GM12878 (cell line): Measurements from ENCODE around the gene LEKR1.

ENCODE experiments used
- CREB1 ChIP-seq: IDR thresholded peaks from 2 replicates; pipeline ENCODE4 v1.6.1; 2012; ENCODE audit warnings: low read depth, mild to moderate bottlenecking, inconsistent platforms
- HDAC2 ChIP-seq: fragments of 200-600 bp; sonication (generic); IDR thresholded peaks from 2 replicates; pipeline ENCODE4 v1.6.1; 2017
- KDM1A ChIP-seq: fragments of 200-600 bp; sonication (generic); IDR thresholded peaks from 2 replicates; pipeline ENCODE4 v1.6.1; 2016; ENCODE audit warnings: borderline replicate concordance
- MXI1 ChIP-seq: fragments of 150-350 bp; IDR thresholded peaks from 2 replicates; pipeline ENCODE4 v1.6.1; 2011; ENCODE audit warnings: low read depth, mild to moderate bottlenecking, inconsistent platforms, low read length, improper control_type of control experiment
- POLR2A ChIP-seq: IDR thresholded peaks from 2 replicates; pipeline ENCODE4 v1.6.1; 2011; ENCODE audit warnings: low read depth, mild to moderate bottlenecking, low read length
- SRF ChIP-seq, 2 experiments: IDR thresholded peaks; 2 replicates each; pipeline ENCODE4 v1.6.1; 2011; ENCODE audit warnings: low read depth in 2 of 2, low read length in 2 of 2, mild to moderate bottlenecking in 1 of 2, moderate library complexity in 1 of 2
- TF ChIP-seq, protein P1 (sequence below): IDR thresholded peaks from 2 replicates; pipeline ENCODE4 v1.6.1; 2011; ENCODE audit warnings: mild to moderate bottlenecking, low read depth, low read length, moderate library complexity; ENCODE audit not compliant: insufficient replicate concordance
- TF ChIP-seq, protein P2 (sequence below), 3 experiments: IDR thresholded peaks in 2 of 3; conservative IDR thresholded peaks in 1 of 3; 2 replicates each; pipeline ENCODE4 v1.5.1; 2011; ENCODE audit warnings: low read depth in 3 of 3, low read length in 3 of 3, mild to moderate bottlenecking in 3 of 3, control low read depth in 2 of 3, moderate library complexity in 2 of 3, inconsistent platforms in 1 of 3, mixed read lengths in 1 of 3; ENCODE audit not compliant: control insufficient read depth in 2 of 3, insufficient read depth in 1 of 3; ENCODE audit errors: extremely low read depth in 1 of 3
- TF ChIP-seq, protein P3 (sequence below): fragments of 450-650 bp; IDR thresholded peaks from 2 replicates; pipeline ENCODE4 v1.6.1; 2017; ENCODE audit warnings: mild to moderate bottlenecking
- TF ChIP-seq, protein P4 (sequence below): fragments of 450-650 bp; IDR thresholded peaks from 2 replicates; pipeline ENCODE4 v1.6.1; 2014; ENCODE audit warnings: mild to moderate bottlenecking

DNA sequence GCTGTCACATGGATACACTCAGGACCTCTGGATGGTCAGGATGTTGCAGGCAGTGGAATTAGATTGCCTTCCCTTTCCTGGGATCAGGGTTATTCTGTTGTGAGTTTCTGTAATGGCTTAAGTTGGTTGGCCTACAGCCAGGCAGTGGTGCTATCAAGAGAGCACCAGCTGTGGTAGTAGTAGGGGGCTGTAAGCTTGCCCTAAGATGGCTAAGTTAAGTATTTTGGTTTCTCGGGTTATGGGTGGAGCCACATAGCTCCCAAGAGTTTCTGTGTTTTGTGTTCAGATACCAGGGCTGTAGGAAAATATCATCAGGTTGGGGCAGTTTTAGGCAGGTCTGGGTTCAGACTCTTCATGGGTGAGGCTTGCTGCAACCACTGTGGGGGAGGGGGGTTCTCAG, 59.6 kb downstream of the LEKR1 start:
- TF ChIP-seq, protein P1, sequence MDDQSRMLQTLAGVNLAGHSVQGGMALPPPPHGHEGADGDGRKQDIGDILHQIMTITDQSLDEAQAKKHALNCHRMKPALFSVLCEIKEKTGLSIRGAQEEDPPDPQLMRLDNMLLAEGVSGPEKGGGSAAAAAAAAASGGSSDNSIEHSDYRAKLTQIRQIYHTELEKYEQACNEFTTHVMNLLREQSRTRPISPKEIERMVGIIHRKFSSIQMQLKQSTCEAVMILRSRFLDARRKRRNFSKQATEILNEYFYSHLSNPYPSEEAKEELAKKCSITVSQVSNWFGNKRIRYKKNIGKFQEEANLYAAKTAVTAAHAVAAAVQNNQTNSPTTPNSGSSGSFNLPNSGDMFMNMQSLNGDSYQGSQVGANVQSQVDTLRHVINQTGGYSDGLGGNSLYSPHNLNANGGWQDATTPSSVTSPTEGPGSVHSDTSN: no peak
- TF ChIP-seq MXI1 (no peak), POLR2A (no peak), KDM1A (no peak), HDAC2 (no peak), SRF (IDR thresholded peaks at IDR 0.05; ENCODE audit: low read depth in 2 of 2, low read length in 2 of 2) (no peak), CREB1 (no peak)
- TF ChIP-seq, protein P2, sequence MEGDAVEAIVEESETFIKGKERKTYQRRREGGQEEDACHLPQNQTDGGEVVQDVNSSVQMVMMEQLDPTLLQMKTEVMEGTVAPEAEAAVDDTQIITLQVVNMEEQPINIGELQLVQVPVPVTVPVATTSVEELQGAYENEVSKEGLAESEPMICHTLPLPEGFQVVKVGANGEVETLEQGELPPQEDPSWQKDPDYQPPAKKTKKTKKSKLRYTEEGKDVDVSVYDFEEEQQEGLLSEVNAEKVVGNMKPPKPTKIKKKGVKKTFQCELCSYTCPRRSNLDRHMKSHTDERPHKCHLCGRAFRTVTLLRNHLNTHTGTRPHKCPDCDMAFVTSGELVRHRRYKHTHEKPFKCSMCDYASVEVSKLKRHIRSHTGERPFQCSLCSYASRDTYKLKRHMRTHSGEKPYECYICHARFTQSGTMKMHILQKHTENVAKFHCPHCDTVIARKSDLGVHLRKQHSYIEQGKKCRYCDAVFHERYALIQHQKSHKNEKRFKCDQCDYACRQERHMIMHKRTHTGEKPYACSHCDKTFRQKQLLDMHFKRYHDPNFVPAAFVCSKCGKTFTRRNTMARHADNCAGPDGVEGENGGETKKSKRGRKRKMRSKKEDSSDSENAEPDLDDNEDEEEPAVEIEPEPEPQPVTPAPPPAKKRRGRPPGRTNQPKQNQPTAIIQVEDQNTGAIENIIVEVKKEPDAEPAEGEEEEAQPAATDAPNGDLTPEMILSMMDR (IDR thresholded peaks at IDR 0.05 in 2 of 3, conservative IDR thresholded peaks at IDR 0.05 in 1 of 3; ENCODE audit: control insufficient read depth in 2 of 3, extremely low read depth in 1 of 3, insufficient read depth in 1 of 3, low read depth in 3 of 3, low read length in 3 of 3): no peak
- TF ChIP-seq, protein P3, sequence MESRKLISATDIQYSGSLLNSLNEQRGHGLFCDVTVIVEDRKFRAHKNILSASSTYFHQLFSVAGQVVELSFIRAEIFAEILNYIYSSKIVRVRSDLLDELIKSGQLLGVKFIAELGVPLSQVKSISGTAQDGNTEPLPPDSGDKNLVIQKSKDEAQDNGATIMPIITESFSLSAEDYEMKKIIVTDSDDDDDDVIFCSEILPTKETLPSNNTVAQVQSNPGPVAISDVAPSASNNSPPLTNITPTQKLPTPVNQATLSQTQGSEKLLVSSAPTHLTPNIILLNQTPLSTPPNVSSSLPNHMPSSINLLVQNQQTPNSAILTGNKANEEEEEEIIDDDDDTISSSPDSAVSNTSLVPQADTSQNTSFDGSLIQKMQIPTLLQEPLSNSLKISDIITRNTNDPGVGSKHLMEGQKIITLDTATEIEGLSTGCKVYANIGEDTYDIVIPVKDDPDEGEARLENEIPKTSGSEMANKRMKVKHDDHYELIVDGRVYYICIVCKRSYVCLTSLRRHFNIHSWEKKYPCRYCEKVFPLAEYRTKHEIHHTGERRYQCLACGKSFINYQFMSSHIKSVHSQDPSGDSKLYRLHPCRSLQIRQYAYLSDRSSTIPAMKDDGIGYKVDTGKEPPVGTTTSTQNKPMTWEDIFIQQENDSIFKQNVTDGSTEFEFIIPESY: no peak
- TF ChIP-seq, protein P4, sequence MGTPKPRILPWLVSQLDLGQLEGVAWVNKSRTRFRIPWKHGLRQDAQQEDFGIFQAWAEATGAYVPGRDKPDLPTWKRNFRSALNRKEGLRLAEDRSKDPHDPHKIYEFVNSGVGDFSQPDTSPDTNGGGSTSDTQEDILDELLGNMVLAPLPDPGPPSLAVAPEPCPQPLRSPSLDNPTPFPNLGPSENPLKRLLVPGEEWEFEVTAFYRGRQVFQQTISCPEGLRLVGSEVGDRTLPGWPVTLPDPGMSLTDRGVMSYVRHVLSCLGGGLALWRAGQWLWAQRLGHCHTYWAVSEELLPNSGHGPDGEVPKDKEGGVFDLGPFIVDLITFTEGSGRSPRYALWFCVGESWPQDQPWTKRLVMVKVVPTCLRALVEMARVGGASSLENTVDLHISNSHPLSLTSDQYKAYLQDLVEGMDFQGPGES: no peak
